DMS53 treated with DMSO at 0.1 percent for 48 hours (cell line): Measurements from ENCODE around the gene NHLH2.

Experiments used
- DNase-seq: peaks from one replicate; lab custom pipeline; 2025; ENCODE audit not compliant: unreplicated experiment; lab: John Stamatoyannopoulos, UW

NHLH2 gene

DNA sequence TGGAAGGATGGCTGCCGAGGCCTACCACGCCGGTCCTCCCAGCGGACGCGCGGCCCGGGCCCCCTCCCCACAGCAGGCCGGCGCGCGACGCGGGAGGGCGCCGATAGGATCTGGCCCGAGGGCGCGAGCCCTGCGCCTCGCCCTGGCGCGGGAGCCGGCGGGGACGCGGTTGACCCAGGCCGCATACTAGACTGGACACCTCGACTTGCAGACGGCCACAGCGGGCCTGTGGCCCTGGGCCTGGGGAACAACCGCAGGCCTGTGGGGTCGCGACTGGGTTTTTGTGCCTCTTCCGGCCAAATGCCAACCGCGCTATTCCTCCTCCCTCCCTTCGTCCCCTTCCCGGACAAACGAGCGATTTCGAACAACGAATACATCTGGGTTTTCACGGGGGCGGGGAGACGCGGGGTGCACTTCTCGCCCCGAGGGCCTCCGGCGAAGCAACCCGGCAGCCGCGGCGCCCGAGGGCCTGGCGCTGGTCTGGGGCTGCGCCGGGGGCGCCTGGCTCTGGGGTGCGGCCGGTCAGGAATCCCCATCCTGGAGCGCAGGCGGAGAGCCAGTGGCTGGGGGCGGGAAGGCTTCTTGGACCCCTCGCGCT, 2.4 kb downstream of the NHLH2 start:
- DNase-seq, result no peak

DNA sequence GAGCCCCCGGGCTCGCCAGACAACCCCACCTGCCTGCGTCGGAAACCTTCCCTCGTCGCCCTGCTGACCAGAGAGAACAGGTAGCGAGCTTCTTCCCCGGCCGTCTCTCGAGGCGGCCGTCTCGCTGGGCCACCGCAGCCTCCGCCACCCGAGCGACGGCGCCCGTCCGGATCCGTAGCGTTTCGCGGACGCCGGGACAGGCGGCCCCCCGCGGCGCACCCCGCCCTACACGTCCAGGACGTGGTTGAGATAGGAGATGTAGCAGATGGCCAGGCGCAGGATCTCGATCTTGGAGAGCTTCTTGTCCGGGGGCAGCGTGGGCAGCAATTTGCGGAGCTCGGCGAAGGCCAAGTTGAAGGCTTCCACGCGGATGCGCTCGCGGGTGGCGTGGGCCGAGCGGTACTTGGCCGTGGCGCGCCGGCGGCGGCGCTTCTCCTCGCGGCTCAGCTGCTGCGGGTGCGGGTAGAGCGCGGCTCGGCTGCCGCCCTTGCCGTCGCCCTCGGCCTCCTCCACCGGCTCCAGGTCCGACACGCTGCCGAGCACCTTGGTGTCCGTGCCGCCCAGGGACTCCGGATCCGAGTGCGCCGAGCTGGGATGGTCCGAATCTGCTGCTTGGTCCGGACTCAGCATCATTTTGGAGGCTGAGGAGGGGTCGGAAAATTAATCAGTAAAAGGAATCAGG, 3.0 kb downstream of the NHLH2 start:
- DNase-seq, result no peak

GRCh38 chr1:115837341-115837739, 3.6 kb downstream of the NHLH2 start:
- no peak for DNase-seq

DNA sequence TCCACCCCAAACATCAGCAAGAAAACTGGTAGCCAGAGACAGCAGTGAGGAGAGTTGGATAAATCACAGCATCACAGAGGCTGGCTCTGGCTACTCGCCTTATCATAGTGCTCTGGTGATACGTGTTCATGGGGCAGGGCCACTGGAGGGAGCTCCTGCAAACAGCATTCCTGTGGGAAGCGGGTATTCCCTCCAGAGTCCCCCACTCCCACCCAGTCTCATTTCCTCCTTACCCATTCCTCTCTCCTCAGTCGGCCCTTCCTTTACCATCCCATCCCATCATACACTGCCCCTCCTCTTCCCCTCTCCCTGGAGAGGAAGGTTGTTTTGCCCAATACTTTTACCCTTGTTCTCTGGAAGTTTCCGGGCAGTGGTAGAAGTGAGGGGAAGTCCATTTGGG, 7.1 kb downstream of the NHLH2 start:
- no peak for DNase-seq

- DNase-seq, result no peak
These were observed 8.3 kb downstream of the NHLH2 start for GRCh38 chr1:115832651-115833050.

DNA sequence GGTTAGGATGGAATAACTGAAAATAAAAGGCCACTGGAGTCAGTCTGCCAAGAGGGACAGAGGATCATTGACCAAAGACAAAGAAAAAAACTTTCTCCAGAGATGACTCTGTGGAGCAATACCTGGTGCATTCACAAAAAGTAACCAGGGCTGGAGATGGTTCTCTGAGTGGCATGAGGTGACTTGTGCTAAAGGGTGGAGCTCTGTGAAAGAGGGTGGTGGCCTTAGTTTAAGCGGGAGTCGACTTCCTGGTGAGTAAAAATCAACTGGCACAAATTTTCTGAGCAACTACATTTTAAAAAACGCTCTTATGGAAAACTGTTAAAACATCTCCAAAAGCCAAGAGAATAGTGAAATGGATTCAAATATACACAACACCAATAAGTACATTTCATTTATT, 10.0 kb downstream of the NHLH2 start:
- DNase-seq, result no peak

- no peak for DNase-seq
These were observed 11.0 kb downstream of the NHLH2 start for GRCh38 chr1:115829947-115830346.

DNA sequence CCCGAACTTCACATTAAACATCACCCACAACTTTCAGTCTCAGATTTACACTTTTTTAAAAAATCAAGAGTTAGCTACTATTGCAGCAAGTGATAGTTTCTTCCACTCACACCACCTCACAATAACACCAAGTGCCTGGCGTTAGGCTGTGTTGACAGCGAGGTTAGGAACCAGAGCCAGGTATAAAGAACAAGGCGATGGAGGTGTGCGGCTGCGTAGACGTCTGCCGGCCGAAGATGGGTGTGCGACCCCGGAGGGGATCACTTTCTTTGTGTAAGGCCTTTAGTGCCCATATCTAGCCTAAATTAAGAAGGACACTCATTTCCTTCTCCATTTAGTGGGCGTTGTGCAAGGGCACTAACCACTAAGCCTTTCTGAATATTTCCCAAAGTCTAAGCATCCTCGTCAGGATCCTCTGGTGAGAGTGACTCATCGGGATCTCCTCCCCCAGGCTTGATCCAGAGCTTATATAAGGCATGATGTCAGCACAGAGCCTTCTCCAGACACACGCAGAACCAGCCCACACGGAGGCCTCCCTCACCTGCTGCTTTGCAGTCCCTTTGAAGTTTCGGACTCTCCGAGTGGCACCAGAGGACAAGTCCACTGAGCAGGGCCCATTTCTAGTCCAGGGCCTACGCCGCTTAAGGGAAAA, 11.8 kb downstream of the NHLH2 start:
- peak; percentile 55 for DNase-seq

DNA sequence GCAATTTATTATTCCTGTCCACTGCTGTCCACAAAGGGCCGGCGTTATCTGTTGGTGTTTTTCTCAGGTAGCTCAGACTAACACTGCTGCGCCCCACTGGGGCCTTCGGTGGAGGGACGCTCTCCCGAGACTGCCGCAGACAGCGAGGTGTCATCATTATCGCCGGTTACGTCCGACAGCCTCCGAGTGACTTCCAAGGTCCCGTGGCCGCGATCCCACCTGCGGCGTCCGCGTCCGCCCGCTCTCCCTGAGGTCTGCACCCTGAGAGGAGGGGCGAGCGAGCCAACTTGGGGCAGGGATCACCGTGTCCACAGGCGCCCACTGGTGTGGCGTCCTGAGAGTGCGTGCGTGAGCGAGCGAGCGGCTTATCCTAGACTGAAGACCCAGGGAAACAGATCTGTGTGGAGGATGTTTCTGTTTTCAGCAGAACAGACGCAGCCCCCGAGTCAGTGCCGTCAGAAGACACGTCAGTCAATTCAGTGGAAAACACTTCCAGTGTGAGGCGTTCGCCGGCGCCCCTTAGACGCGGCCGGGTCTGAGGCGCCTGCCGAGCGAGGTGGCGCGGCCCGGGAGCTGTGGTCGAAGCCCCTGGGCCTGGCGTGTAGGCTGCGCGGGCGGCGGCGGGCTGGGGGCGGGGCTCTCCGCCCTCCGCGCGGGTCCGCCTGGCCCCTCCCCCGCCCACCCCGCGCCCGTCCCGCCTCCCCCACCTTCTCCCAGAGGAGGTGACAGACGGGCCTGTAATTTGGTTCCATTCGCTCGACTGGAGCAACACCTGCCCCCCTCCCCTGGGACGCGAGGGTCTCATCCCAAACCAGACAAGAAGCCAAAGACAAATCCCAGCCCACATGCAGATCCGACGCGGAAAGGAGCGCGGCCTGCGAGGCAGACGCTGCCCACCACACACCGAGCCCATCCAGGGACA, 12.6 kb downstream of the NHLH2 start:
- DNase-seq, result no peak

DNA sequence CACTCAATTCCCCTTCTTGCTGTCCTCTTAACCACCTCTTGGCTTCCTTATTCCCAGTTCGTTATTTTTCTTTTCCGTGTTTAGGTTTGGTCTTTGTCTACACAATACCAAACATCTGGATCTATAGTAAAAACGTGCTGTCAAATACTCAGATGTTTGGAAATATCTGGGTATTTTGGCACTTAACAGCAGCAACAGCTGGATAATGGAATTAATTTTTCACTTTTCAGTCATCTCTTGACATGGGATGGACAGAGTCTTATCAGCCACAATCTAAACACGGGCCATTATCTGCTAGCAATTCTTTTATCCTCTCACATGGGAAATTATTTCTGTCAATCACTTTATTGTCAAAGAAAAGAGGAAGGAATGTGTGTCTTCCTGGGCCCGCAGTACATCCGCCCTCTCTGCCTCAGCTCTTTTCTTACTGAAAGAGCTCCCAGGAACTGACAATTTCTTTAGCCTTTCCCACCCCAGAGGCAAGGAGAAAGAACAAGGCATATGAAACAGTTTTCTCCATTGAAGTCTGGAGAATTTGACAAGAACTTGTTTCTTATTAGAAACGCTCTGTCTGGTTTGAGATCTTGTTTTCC, 13.4 kb downstream of the NHLH2 start:
- DNase-seq, result no peak

DNA sequence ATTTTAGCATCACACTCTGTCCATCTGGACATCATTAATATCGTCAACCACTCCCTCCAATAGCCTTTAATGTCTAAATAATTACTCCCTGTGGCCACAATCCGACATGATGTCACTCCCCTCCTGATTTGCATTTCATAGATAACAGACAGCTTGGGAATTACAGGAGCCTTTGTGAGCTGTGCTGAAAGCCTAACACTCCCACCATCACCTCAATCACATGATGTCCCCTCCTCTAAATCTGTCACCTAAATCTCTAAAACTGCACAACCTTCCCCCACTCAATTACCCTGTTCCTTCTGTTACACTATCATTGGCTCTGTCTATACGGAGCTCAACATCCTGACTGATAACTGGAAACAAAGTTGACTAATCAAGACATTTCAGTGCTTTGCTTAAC, 14.3 kb downstream of the NHLH2 start:
- no peak for DNase-seq

DNA sequence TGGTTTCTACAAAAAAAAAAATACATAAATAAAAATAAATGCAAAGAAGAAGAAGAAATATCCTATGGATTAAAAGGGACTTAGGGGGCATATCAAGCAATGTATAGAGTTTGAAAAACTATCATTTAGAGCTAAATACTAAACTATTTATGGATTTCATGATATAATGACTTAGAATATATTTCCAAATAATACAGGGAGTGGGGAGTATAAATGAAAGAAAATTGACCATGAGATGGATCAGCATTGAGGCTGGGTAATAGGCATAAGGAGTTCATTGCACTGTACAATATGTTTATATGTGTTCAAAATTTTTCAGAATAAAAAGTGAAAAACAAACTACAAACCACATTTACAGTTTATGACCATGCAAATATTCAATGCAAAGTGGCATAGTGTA, 18.8 kb downstream of the NHLH2 start:
- DNase-seq, result no peak

DNA sequence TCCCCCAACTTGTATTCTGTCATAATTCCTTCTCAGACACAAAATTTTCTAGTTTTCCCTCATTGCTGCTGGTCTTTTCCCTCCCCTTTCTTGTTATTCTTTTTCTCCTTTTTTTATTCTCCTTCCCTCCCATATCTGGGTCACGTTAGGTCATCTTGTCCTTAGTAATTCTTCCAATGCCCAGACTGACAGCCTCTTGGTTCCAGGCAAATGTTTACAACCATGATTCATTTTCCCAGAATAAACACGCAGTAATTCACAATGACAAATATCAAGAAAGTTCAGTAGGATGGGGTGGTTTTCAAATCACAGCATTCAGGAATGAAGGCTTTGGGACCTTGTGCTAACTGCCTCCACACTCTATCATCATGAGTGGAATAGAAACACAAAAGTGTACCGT, 25.2 kb downstream of the NHLH2 start:
- DNase-seq, result no peak

DNA sequence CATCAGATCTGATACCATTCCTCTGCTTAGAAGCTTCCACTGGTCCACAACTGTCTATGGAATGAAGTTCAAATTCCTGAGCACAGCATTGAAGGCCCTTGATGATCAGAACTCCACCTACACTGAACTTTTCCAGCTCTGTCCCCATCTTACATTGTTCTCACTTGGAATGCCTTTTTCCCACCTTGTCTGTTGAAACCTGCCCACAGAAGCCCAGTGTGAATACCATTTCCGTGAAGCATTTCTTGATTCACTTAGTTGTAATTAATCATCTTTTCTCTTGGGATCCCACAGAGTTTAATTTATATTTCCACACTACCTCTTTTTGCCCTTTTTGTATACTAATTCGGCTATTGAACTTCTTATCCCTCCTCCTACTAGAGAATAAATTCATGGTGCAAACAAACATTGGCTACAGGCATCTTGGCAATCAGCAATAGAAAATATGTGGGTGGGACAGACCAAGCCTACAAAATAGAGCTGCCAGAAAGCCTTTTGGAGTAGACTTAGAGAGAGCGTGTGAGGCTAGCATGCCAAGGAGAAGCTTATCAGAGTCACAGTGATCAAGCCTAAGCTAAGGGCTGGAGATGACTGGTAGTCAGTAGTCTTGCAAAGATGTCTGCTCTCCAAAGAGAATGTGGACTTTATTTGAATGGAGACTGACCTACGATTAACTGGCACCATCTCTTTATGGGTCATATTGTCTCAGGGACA, 26.1 kb downstream of the NHLH2 start:
- no peak for DNase-seq

DNA sequence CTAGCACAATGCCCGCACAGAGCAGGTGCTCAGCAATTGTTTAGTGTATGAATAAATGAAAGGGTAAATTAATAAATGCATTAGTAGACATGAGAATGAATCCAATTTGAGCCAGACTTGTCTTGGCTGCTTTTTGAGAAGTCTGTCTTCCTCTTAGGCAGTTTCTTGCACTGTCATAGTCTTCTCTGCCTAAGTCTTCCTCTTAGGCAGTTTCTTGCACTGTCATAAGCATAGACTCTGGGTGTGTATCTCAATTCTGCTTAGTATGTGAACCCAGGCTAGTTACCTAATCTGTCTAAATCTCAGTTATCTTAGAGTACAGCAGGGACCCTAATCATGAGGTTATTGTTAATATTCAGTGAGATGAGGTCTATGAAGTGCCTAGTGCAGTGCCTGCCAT, 27.2 kb downstream of the NHLH2 start:
- DNase-seq, result no peak

DNA sequence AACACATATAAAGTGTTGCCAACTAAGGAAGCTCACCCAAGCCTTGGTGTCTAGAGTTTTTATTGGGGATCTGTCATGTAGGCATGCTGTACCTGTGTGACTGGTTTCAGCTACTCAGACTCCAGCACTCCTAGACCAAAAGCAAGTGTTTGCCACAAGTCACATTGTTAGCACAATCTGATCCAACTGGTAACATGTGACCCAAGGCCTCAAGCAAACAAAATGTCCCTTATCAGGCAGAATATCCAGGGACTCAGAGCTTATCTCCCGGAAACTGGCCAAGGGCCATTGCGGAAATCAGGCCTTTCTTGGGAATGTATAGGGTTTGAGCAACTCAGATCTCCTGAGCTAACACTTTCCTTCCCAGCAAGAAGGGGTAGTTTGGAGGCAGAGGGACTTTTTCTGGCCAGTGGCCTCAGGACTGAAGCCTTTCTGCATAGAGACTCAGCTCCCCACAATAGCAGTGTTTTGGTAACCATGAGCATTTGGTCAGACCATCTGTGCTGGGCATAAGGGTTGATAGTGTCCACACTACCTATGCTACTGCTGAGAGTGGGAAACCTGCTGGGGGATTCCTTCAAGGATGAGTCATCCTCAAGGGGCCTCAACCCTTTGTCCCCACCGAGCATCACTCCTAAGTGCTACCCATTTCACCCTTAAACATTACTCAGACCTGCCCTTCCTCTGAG, 29.6 kb downstream of the NHLH2 start:
- DNase-seq, result peak; percentile 29

GRCh38 chr1:115810609-115811008, 30.3 kb downstream of the NHLH2 start:
- DNase-seq, result peak; percentile 33

GRCh38 chr1:115809847-115810246, 31.1 kb downstream of the NHLH2 start:
- no peak for DNase-seq

GRCh38 chr1:115809076-115809475, 31.9 kb downstream of the NHLH2 start:
- no peak for DNase-seq

DNA sequence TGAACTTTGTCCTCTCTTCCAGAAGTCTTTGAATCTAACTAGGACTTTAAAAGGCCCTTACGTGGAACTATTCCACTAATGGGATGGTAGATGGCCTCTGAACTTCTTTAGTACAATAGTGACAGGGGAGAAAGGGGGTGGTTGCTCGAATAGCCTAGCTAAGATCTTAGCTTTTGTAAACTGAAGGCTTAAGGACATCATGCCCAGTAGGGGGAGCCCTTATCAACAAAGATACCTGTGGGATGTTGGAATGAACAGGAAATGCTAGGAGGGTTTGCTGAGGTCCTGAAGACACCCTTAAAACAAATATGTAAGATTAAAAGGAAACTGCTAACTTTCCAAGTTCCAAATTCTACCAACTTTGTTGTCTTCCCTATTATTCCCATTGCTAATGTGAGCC, 33.2 kb downstream of the NHLH2 start:
- DNase-seq, result peak; percentile 22
